ENCODE measurements around the gene RNF144B. TPM values are rescaled to one million over a fixed set of nuclear protein-coding genes. Genes with fewer than 3 reads are reported as not detected.

Gene RNF144B
- total RNA-seq, 2 experiments from 2014 or later: 1.8 to 1.9 TPM

GRCh38 chr6:18347021-18347577 is 40.1 kb upstream of the RNF144B start:
- intact Hi-C loops (cut with micrococcal nuclease): no loop called here
- H3K4me3 Mint-ChIP-seq: no peak overlapping the region
- POLR2A ChIA-PET: no interaction called here
- no peaks in the 10 kb centered on the region for H3K9me3 Mint-ChIP-seq
- no peaks in the 10 kb centered on the region for H3K36me3 Mint-ChIP-seq (ENCODE audit: low read depth)
- H3K27me3 Mint-ChIP-seq: peaks cover 24% of the 10 kb centered on the region
- DNase-seq (no peak), ATAC-seq (no peak)
- CTCF ChIA-PET: interaction anchor here (0.7 to 1.1 kb wide), 2 partner anchors 23 to 180 kb away, joined by 3 read pairs; no protein-coding TSS in a partner anchor
- H3K27ac Mint-ChIP-seq: no peak overlapping the region
- peaks cover 1% of the 10 kb centered on the region for H3K4me1 Mint-ChIP-seq (ENCODE audit: low read depth)
- no peak for TF ChIP-seq CTCF (IDR thresholded peaks at IDR 0.05)

- no peaks in the 10 kb centered on the region for H3K36me3 Mint-ChIP-seq (ENCODE audit: low read depth)
- H3K4me3 Mint-ChIP-seq: no peak overlapping the region
- ChIA-PET CTCF (interaction anchor here (1.1 kb wide), 1 partner anchor 24 kb away, joined by 3 read pairs; no protein-coding TSS in a partner anchor), POLR2A (no interaction called here)
- DNase-seq (no peak), ATAC-seq (no peak)
- no peak overlapping the region for H3K27ac Mint-ChIP-seq
- H3K4me1 Mint-ChIP-seq (ENCODE audit: low read depth): peaks cover 1% of the 10 kb centered on the region
- intact Hi-C loops (cut with micrococcal nuclease): no loop called here
- peaks cover 25% of the 10 kb centered on the region for H3K27me3 Mint-ChIP-seq
- TF ChIP-seq CTCF (IDR thresholded peaks at IDR 0.05): no peak
- H3K9me3 Mint-ChIP-seq: no peaks in the 10 kb centered on the region
Measured at GRCh38 chr6:18347866-18348265, 39.3 kb upstream of the RNF144B start.

- Mint-ChIP-seq H3K4me3 (no peak overlapping the region), H3K36me3 (ENCODE audit: low read depth) (no peaks in the 10 kb centered on the region), H3K27ac (no peak overlapping the region), H3K27me3 (peaks cover 26% of the 10 kb centered on the region), H3K9me3 (no peaks in the 10 kb centered on the region), H3K4me1 (ENCODE audit: low read depth) (no peaks in the 10 kb centered on the region)
- ChIA-PET POLR2A (no interaction called here), CTCF (interaction anchor here (1.4 to 1.9 kb wide), 3 partner anchors 12 to 38 kb away, joined by 3 to 6 read pairs (median 4); partner anchors contain the start of gene RNF144B)
- no peak for ATAC-seq
- TF ChIP-seq CTCF (IDR thresholded peaks at IDR 0.05): no peak
- no peak for DNase-seq
- intact Hi-C loops (cut with micrococcal nuclease): no loop called here
Measured at GRCh38 chr6:18349386-18349785, 37.8 kb upstream of the RNF144B start.

- intact Hi-C loops (cut with micrococcal nuclease): no loop called here
- no peak for TF ChIP-seq CTCF (IDR thresholded peaks at IDR 0.05)
- H3K4me1 Mint-ChIP-seq (ENCODE audit: low read depth): no peaks in the 10 kb centered on the region
- no peaks in the 10 kb centered on the region for H3K36me3 Mint-ChIP-seq (ENCODE audit: low read depth)
- no peak for DNase-seq
- H3K27ac Mint-ChIP-seq: no peak overlapping the region
- ATAC-seq: no peak
- ChIA-PET CTCF (interaction anchor here (1.3 to 1.9 kb wide), 2 partner anchors 11 to 153 kb away, joined by 3 to 6 read pairs; no protein-coding TSS in a partner anchor), POLR2A (interaction anchor here (0.8 kb wide), 1 partner anchor 138 kb away, joined by 3 read pairs; no protein-coding TSS in a partner anchor)
- H3K27me3 Mint-ChIP-seq: peaks cover 21% of the 10 kb centered on the region
- H3K4me3 Mint-ChIP-seq: no peak overlapping the region
- H3K9me3 Mint-ChIP-seq: peaks cover under 1% of the 10 kb centered on the region
Measured at GRCh38 chr6:18350271-18350670, 36.9 kb upstream of the RNF144B start.

- Mint-ChIP-seq H3K27me3 (peaks cover 25% of the 10 kb centered on the region), H3K36me3 (ENCODE audit: low read depth) (no peaks in the 10 kb centered on the region), H3K4me3 (no peak overlapping the region), H3K27ac (no peak overlapping the region), H3K4me1 (ENCODE audit: low read depth) (no peaks in the 10 kb centered on the region), H3K9me3 (peaks cover 2% of the 10 kb centered on the region)
- no peak for TF ChIP-seq CTCF (IDR thresholded peaks at IDR 0.05)
- CTCF ChIA-PET: interaction anchor here (1.3 to 1.9 kb wide), 2 partner anchors 10 to 153 kb away, joined by 3 to 6 read pairs; no protein-coding TSS in a partner anchor
- DNase-seq (no peak), ATAC-seq (no peak)
- intact Hi-C loops (cut with micrococcal nuclease): no loop called here
- POLR2A ChIA-PET: interaction anchor here (0.6 to 0.8 kb wide), 2 partner anchors 138 to 1608 kb away, joined by 3 read pairs; no protein-coding TSS in a partner anchor
Measured at GRCh38 chr6:18350712-18351111, 36.4 kb upstream of the RNF144B start.
